Measurements from ENCODE around the gene FBXO22.

DNA sequence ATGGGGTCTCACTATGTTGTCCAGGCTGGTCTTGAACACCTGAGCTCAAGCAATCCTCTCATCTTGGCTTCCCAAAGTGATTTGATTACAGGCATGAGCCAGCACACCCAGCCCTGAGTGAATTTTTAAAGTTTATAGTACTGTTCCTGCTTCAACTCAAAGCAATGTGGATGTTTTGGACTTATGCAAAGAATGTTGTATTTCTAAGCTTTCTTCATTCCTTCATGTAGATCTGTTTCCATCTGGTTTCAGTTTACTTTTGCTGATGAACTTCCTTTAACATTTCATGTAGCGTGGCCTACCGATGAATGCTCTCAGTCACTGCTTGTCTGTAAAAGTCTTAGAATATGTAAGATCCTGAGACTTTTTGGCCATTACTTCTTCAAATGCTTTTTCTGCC lies 85.4 kb downstream of the FBXO22 start:
- TF ChIP-seq EZH2phosphoT487 (IDR thresholded peaks at IDR 0.05; ENCODE audit: borderline replicate concordance, low read depth, low read length) = no peak
- TF ChIP-seq, protein P1, sequence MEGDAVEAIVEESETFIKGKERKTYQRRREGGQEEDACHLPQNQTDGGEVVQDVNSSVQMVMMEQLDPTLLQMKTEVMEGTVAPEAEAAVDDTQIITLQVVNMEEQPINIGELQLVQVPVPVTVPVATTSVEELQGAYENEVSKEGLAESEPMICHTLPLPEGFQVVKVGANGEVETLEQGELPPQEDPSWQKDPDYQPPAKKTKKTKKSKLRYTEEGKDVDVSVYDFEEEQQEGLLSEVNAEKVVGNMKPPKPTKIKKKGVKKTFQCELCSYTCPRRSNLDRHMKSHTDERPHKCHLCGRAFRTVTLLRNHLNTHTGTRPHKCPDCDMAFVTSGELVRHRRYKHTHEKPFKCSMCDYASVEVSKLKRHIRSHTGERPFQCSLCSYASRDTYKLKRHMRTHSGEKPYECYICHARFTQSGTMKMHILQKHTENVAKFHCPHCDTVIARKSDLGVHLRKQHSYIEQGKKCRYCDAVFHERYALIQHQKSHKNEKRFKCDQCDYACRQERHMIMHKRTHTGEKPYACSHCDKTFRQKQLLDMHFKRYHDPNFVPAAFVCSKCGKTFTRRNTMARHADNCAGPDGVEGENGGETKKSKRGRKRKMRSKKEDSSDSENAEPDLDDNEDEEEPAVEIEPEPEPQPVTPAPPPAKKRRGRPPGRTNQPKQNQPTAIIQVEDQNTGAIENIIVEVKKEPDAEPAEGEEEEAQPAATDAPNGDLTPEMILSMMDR (conservative IDR thresholded peaks at IDR 0.05; ENCODE audit: low read length) = no peak
